ENCODE results near the gene ATP5ME.

DNA sequence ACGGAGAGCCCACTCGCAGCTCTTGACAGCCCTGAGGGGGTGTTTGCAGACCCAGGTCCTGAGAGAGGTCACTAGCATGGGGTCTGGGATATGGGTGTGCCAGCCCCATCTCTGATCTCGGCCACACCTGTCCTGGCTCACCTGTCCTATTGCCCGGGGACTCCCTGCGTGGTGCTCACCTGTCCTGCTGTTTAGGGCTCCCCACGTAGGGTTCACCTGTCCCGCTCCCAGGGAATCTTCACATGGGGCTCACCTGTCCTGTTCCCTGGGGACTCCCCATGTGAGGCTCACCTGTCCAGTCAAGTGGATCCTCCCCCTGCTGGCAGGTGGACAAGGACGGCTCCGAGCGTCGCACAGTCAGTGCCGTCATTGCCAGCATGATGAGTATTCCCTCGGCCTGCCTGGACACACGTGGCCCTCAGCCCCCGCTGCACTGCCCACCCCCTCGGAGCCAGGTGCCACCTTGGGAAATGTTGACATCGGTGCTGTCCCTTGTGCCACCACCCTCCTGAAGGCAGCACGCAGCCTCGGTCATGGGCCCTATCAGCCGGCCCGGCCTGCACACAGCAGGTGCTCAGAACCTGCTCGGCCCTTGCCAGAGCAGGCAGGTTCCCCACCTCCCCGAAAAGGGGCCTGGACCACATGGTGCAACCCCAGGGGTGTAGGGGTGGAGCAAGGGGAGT is 8.6 kb upstream of the ATP5ME start:
- no peak for TF ChIP-seq PPARA (CRISPR knock-in tag; IDR thresholded peaks at IDR 0.05; ENCODE audit: borderline replicate concordance)
- TF ChIP-seq ZFP30 (CRISPR knock-in tag; IDR thresholded peaks at IDR 0.05): no peak
- no peak for TF ChIP-seq TOX (CRISPR knock-in tag; IDR thresholded peaks at IDR 0.05; ENCODE audit: borderline replicate concordance)
- TF ChIP-seq, protein P1, sequence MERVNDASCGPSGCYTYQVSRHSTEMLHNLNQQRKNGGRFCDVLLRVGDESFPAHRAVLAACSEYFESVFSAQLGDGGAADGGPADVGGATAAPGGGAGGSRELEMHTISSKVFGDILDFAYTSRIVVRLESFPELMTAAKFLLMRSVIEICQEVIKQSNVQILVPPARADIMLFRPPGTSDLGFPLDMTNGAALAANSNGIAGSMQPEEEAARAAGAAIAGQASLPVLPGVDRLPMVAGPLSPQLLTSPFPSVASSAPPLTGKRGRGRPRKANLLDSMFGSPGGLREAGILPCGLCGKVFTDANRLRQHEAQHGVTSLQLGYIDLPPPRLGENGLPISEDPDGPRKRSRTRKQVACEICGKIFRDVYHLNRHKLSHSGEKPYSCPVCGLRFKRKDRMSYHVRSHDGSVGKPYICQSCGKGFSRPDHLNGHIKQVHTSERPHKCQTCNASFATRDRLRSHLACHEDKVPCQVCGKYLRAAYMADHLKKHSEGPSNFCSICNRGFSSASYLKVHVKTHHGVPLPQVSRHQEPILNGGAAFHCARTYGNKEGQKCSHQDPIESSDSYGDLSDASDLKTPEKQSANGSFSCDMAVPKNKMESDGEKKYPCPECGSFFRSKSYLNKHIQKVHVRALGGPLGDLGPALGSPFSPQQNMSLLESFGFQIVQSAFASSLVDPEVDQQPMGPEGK (CRISPR knock-in tag; IDR thresholded peaks at IDR 0.05; ENCODE audit: borderline replicate concordance): no peak
- TF ChIP-seq ARNTL (CRISPR knock-in tag; IDR thresholded peaks at IDR 0.05; ENCODE audit: borderline replicate concordance, low read depth): no peak
- no peak for TF ChIP-seq ZNF8 (CRISPR knock-in tag; IDR thresholded peaks at IDR 0.05)
- TF ChIP-seq, protein P2, sequence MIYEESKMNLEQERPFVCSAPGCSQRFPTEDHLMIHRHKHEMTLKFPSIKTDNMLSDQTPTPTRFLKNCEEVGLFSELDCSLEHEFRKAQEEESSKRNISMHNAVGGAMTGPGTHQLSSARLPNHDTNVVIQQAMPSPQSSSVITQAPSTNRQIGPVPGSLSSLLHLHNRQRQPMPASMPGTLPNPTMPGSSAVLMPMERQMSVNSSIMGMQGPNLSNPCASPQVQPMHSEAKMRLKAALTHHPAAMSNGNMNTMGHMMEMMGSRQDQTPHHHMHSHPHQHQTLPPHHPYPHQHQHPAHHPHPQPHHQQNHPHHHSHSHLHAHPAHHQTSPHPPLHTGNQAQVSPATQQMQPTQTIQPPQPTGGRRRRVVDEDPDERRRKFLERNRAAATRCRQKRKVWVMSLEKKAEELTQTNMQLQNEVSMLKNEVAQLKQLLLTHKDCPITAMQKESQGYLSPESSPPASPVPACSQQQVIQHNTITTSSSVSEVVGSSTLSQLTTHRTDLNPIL (CRISPR knock-in tag; IDR thresholded peaks at IDR 0.05; ENCODE audit: low read depth): no peak
- TF ChIP-seq ZFP3 (CRISPR knock-in tag; IDR thresholded peaks at IDR 0.05): no peak
- TF ChIP-seq ESRRG (CRISPR knock-in tag; IDR thresholded peaks at IDR 0.05): no peak
- no peak for TF ChIP-seq ISL1 (CRISPR knock-in tag; IDR thresholded peaks at IDR 0.05)
- no peak for TF ChIP-seq CSDC2 (CRISPR knock-in tag; IDR thresholded peaks at IDR 0.05)
- no peak for TF ChIP-seq OSR1 (CRISPR knock-in tag; IDR thresholded peaks at IDR 0.05)
- no peak for TF ChIP-seq GLIS3 (CRISPR knock-in tag; IDR thresholded peaks at IDR 0.05)
- TF ChIP-seq TCF4 (CRISPR knock-in tag; IDR thresholded peaks at IDR 0.05; ENCODE audit: borderline replicate concordance): no peak

All from SK-N-SH treated with all-trans-retinoic acid at 6 μM for 48 hours (cell line).